GM12878 (cell line): ENCODE results near the gene ANKRD37. TPM values are rescaled to one million over a fixed set of nuclear protein-coding genes. Genes with fewer than 3 reads are reported as not detected.

ENCODE experiments used
- ATAC-seq: fragments of 200-7000 bp; cut with Tn5 transposase; 3 replicates; pipeline ENCODE4 v1.9.1; 2020; ENCODE audit warnings: mild to moderate bottlenecking, moderate library complexity
- BruUV-seq: library from RNA; stranded (reverse); fragments of 400-500 nt; replicated peaks from 2 replicates; lab custom pipeline; 2021; lab: Mats Ljungman, UMichigan
- CTCF ChIA-PET: fragments of 300-600 bp; sonication (Branson Sonifier 250); formaldehyde crosslinking; extraction: SDS; loops from one replicate; lab custom pipeline; 2021; ENCODE audit warnings: inconsistent platforms; lab: Yijun Ruan, JAX
- POLR2A ChIA-PET: fragments of 350-600 bp; formaldehyde crosslinking; extraction: SDS; loops from one replicate; lab custom pipeline; 2021; ENCODE audit warnings: inconsistent platforms; lab: Charles Lee
- RAD21 ChIA-PET: fragments of 300-600 bp; sonication (Branson Sonifier 250); formaldehyde crosslinking; loops from one replicate; lab custom pipeline; 2023; ENCODE audit warnings: antibody characterized with exemption; ENCODE audit not compliant: unreplicated experiment; lab: Charles Lee
- SMC1A ChIA-PET: fragments of 300-600 bp; sonication (Branson Sonifier 250); formaldehyde crosslinking; loops from one replicate; lab custom pipeline; 2023; ENCODE audit not compliant: unreplicated experiment, uncharacterized antibody; lab: Charles Lee
- DNase-seq: peaks from one replicate; pipeline ENCODE4 v3.0.0-alpha.2; 2011; ENCODE audit warnings: low read depth, low spot score
- FAIRE-seq: peaks from 3 replicates; lab custom pipeline; 2011; peaks lifted over from hg19 to GRCh38; lab: Jason Lieb, UNC
- H2AFZ ChIP-seq: 2 replicates; pipeline ENCODE4 v1.6.0; 2011; ENCODE audit warnings: low read depth, low read length, control low read depth; ENCODE audit not compliant: control insufficient read depth
- H3K27ac ChIP-seq: 2 replicates; pipeline ENCODE4 v1.5.1; 2011; ENCODE audit warnings: control low read depth; ENCODE audit not compliant: control insufficient read depth, insufficient read depth
- H3K27me3 ChIP-seq, 2 experiments: replicated peaks in 1 of 2; 2 replicates each; pipeline versions ENCODE4 v1.6.0 to v1.6.1; 2011; ENCODE audit warnings: low read length in 1 of 2; ENCODE audit not compliant: control insufficient read depth in 2 of 2, insufficient read depth in 2 of 2
- H3K36me3 ChIP-seq, 2 experiments: 2 replicates each; pipeline ENCODE4 v1.5.1; 2011; ENCODE audit warnings: low read length in 1 of 2; ENCODE audit not compliant: control insufficient read depth in 2 of 2, insufficient read depth in 2 of 2
- H3K4me1 ChIP-seq: 2 replicates; pipeline ENCODE4 v1.6.1; 2011; ENCODE audit warnings: mild to moderate bottlenecking, low read length, moderate library complexity, mixed read lengths; ENCODE audit not compliant: control insufficient read depth, insufficient read depth
- H3K4me2 ChIP-seq: 2 replicates; pipeline ENCODE4 v1.6.0; 2011; ENCODE audit warnings: control low read depth; ENCODE audit not compliant: control insufficient read depth, insufficient read depth
- H3K4me3 ChIP-seq: fragments of 200-600 bp; sonication (generic); 2 replicates; pipeline ENCODE4 v1.5.1; 2016
- H3K79me2 ChIP-seq: 2 replicates; pipeline ENCODE4 v1.6.0; 2011; ENCODE audit warnings: low read length; ENCODE audit not compliant: control insufficient read depth, insufficient read depth
- H3K9ac ChIP-seq: 2 replicates; pipeline ENCODE4 v1.8.0; 2011; ENCODE audit warnings: low read length, control low read depth, mixed read lengths; ENCODE audit not compliant: control insufficient read depth, insufficient read depth
- H3K9me3 ChIP-seq: replicated peaks from 3 replicates; pipeline ENCODE4 v1.5.1; 2011; ENCODE audit warnings: mild to moderate bottlenecking, low read length; ENCODE audit not compliant: control insufficient read depth, insufficient read depth
- H4K20me1 ChIP-seq: 2 replicates; pipeline ENCODE4 v1.6.0; 2011; ENCODE audit not compliant: control insufficient read depth, insufficient read depth
- CBFB ChIP-seq: IDR thresholded peaks from 2 replicates; pipeline ENCODE4 v1.6.1; 2016; ENCODE audit warnings: antibody characterized with exemption, low read depth
- CHD2 ChIP-seq: IDR thresholded peaks from 2 replicates; pipeline ENCODE4 v1.6.1; 2011; ENCODE audit warnings: low read depth, low read length, improper control_type of control experiment, borderline replicate concordance
- E2F8 ChIP-seq: fragments of 450-650 bp; IDR thresholded peaks from 2 replicates; pipeline ENCODE4 v1.6.1; 2018; ENCODE audit warnings: mild to moderate bottlenecking, low read depth, moderate library complexity; ENCODE audit not compliant: partially characterized antibody
- MTA3 ChIP-seq: IDR thresholded peaks from 2 replicates; pipeline ENCODE4 v1.6.1; 2012; ENCODE audit warnings: low read length, inconsistent platforms, borderline replicate concordance
- ZBTB11 ChIP-seq: fragments of 450-650 bp; formaldehyde crosslinking; IDR thresholded peaks from 2 replicates; pipeline ENCODE4 v1.5.0; 2022; ENCODE audit warnings: mild to moderate bottlenecking, missing genetic modification characterization
- WGBS: methylation state at CpG from one replicate; pipeline ENCODE4 v1.1.6; 2016; ENCODE audit warnings: low lambda C conversion rate; ENCODE audit not compliant: insufficient replicate concordance, insufficient coverage; ENCODE audit errors: missing lambda C conversion rate; 5-methylcytosine and 5-hydroxymethylcytosine counted together
- in situ Hi-C: fragments of 300-500 bp; cut with MboI; formaldehyde crosslinking; loops from 9 replicates; pipeline ENCODE4 v1.14.3; 2018; ENCODE audit warnings: mixed read lengths
- intact Hi-C: fragments of 100-400 bp; cut with micrococcal nuclease; formaldehyde crosslinking; loops from one replicate; pipeline ENCODE4 v1.14.2; 2022; ENCODE audit not compliant: unreplicated experiment
- polyA plus RNA-seq, 11 experiments: library from polyadenylated mRNA; depleted of rRNA in 4 of 11; unstranded in 6 of 11; stranded (reverse) in 5 of 11; fragments of >200 nt; fragmentation: Nextera tagmentation in 4 of 11; fragmentation: Illumina TruSeq in 1 of 11; extraction: Ambion mirVana in 4 of 11; extraction: Trizol in 1 of 11; gene quantifications; 1 replicate in 1 of 11; 2 replicates in 10 of 11; pipeline versions ENCODE4 v1.2.1 to v1.2.3, GENCODE V29; 2011 to 2016; ENCODE audit warnings: inconsistent platforms in 2 of 11, missing spikeins in 2 of 11, low read depth in 1 of 11
- total RNA-seq, 4 experiments: library from RNA; depleted of rRNA in 3 of 4; stranded (reverse); fragments of >200 nt in 3 of 4; fragmentation: Illumina TruSeq in 1 of 4; extraction: Trizol in 1 of 4; gene quantifications; 2 replicates each; pipeline versions ENCODE4 v1.2.1 to v1.2.3, GENCODE V29; 2013 to 2021

Gene ANKRD37
- total and polyA plus RNA-seq, 10 of the 15 experiments (the other 5 are each of a cell fraction or from before 2014, with no cell fraction given) = 10.6 to 67.9 (median 24.2) TPM

- ChIA-PET RAD21 (no interaction called here), SMC1A (no interaction called here)
Observed at GRCh38 chr4:185383451-185383850, 13.2 kb upstream of the ANKRD37 start.

More at GRCh38 chr4:185383451-185383850, 13.2 kb upstream of the ANKRD37 start:
- H3K4me3 ChIP-seq = no peak overlapping the region
- H3K27me3 ChIP-seq = no peaks in the 10 kb centered on the region
- H3K4me2 ChIP-seq = no peak overlapping the region
- no peak overlapping the region for H3K27ac ChIP-seq
- no peak for ATAC-seq
- H4K20me1 ChIP-seq = no peaks in the 10 kb centered on the region
- peaks cover 0 to 3% of the 10 kb centered on the region in 2 experiments; a peak in 1 of 4 replicates for H3K36me3 ChIP-seq
- CTCF ChIA-PET = no interaction called here
- no peak for FAIRE-seq
- POLR2A ChIA-PET = interaction anchor here (1.6 kb wide), 1 partner anchor 16 kb away, joined by 3 read pairs; no protein-coding TSS in a partner anchor
- BruUV-seq = no TSS peak
- in situ Hi-C loops (no loop called here), intact Hi-C loops (no loop called here)
- H3K4me1 ChIP-seq = no peaks in the 10 kb centered on the region
- no peak overlapping the region for H2AFZ ChIP-seq
- no peak for TF ChIP-seq ZBTB11 (CRISPR knock-in tag)
- TF ChIP-seq CHD2 = no peak
- TF ChIP-seq CBFB = no peak
- TF ChIP-seq MTA3 = 0 out of 2 replicates have a peak, but pooled peaks have one; percentile 36
- no peak for TF ChIP-seq E2F8
- WGBS = 82% methylated on average over 4 of the region's 4 CpGs
- no peaks in the 10 kb centered on the region; the same call in 1 of the 3 replicates for H3K9me3 ChIP-seq
- no peak for DNase-seq
- H3K9ac ChIP-seq = no peak overlapping the region
- H3K79me2 ChIP-seq = no peaks in the 10 kb centered on the region
